Testis (tissue), 2 donors: Measurements from ENCODE around the gene TPRG1.

Source experiments
- POLR2A ChIP-seq: fragments of 450-650 bp; IDR thresholded peaks from one replicate; pipeline ENCODE4 v1.6.1; 2017; ENCODE audit warnings: antibody characterized with exemption, mild to moderate bottlenecking, moderate library complexity
- TF ChIP-seq, protein P1 (sequence below), 3 experiments: fragments of 450-650 bp in 2 of 3; fragments of 200-600 bp in 1 of 3; sonication (generic) in 1 of 3; IDR thresholded peaks; one replicate each; pipeline ENCODE4 v1.5.1; 2016 to 2019; ENCODE audit warnings: antibody characterized with exemption in 3 of 3, mild to moderate bottlenecking in 2 of 3, moderate library complexity in 1 of 3

DNA sequence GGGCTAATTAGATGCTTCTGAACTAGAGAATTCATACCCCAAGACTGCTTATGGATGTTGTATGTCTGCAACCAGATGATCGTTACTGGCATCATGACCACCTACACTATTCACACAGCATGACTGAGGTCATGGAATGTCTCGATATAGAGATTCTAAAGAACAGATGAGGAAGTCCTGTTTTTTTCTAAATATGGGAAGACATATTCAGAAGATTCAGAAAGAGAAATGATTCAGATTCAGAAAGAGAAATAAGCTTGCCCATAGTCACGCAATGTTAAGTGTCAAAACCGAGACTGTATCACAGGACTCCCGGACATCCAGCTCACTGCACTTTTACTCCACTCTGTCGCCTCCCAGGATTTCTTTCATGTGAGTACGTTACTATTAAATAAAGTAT, 136.2 kb downstream of the TPRG1 start:
- no peak for TF ChIP-seq POLR2A
- TF ChIP-seq, protein P1, sequence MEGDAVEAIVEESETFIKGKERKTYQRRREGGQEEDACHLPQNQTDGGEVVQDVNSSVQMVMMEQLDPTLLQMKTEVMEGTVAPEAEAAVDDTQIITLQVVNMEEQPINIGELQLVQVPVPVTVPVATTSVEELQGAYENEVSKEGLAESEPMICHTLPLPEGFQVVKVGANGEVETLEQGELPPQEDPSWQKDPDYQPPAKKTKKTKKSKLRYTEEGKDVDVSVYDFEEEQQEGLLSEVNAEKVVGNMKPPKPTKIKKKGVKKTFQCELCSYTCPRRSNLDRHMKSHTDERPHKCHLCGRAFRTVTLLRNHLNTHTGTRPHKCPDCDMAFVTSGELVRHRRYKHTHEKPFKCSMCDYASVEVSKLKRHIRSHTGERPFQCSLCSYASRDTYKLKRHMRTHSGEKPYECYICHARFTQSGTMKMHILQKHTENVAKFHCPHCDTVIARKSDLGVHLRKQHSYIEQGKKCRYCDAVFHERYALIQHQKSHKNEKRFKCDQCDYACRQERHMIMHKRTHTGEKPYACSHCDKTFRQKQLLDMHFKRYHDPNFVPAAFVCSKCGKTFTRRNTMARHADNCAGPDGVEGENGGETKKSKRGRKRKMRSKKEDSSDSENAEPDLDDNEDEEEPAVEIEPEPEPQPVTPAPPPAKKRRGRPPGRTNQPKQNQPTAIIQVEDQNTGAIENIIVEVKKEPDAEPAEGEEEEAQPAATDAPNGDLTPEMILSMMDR (IDR thresholded peaks at IDR 0.05) = no peak
